HEK293 (cell line): ENCODE data around the gene ABCC10.

Experiments
- CTCF ChIA-PET: fragments of 350-600 bp; formaldehyde crosslinking; extraction: SDS; loops from one replicate; lab custom pipeline; 2021; ENCODE audit warnings: antibody characterized with exemption; lab: Yijun Ruan, JAX
- POLR2A ChIA-PET: fragments of 300-600 bp; formaldehyde crosslinking; extraction: SDS; loops from one replicate; lab custom pipeline; 2020; ENCODE audit warnings: antibody characterized with exemption, inconsistent platforms; lab: Yijun Ruan, JAX
- H3K27ac ChIP-seq: fragments of 200-500 bp; sonication (Bioruptor generic); 2 replicates; pipeline ENCODE4 v1.5.1; 2014; ENCODE audit warnings: low read depth, low read length, control low read depth, inconsistent platforms; ENCODE audit errors: extremely low read depth
- H3K36me3 ChIP-seq, 2 experiments: fragments of 200-500 bp in 1 of 2; sonication (Bioruptor generic) in 1 of 2; 1 replicate in 1 of 2; 2 replicates in 1 of 2; pipeline ENCODE4 v1.5.1; 2014 to 2017; ENCODE audit warnings: inconsistent platforms in 2 of 2, low read length in 2 of 2; ENCODE audit not compliant: control insufficient read depth in 2 of 2, insufficient read depth in 1 of 2
- H3K4me1 ChIP-seq: fragments of 200-500 bp; sonication (Bioruptor generic); 2 replicates; pipeline ENCODE4 v1.5.1; 2014; ENCODE audit warnings: mild to moderate bottlenecking, low read length, inconsistent platforms; ENCODE audit not compliant: control insufficient read depth, insufficient read depth
- H3K4me3 ChIP-seq: 2 replicates; pipeline ENCODE4 v1.5.1; 2011; ENCODE audit warnings: low read depth, mild to moderate bottlenecking, control low read depth, low read length, moderate library complexity
- H3K9me3 ChIP-seq: fragments of 200-500 bp; sonication (Bioruptor generic); 2 replicates; pipeline ENCODE4 v1.5.1; 2014; ENCODE audit warnings: low read depth, low read length, inconsistent platforms; ENCODE audit not compliant: control insufficient read depth, insufficient read depth
- CTCF ChIP-seq: fragments of 450-650 bp; formaldehyde crosslinking; IDR thresholded peaks from 2 replicates; pipeline ENCODE4 v1.5.1; 2016; ENCODE audit warnings: missing biosample characterization, missing genetic modification characterization
- FEZF1 ChIP-seq: fragments of 450-650 bp; formaldehyde crosslinking; IDR thresholded peaks from 2 replicates; pipeline ENCODE4 v1.5.1; 2016; ENCODE audit warnings: missing biosample characterization, missing genetic modification characterization
- KLF17 ChIP-seq: fragments of 450-650 bp; formaldehyde crosslinking; IDR thresholded peaks from 2 replicates; pipeline ENCODE4 v1.5.1; 2016; ENCODE audit warnings: missing biosample characterization, missing genetic modification characterization
- ZEB2 ChIP-seq: fragments of 450-650 bp; formaldehyde crosslinking; IDR thresholded peaks from 2 replicates; pipeline ENCODE4 v1.5.1; 2016; ENCODE audit warnings: missing biosample characterization, missing genetic modification characterization
- ZNF2 ChIP-seq: fragments of 450-650 bp; formaldehyde crosslinking; IDR thresholded peaks from 2 replicates; pipeline ENCODE4 v1.5.1; 2016; ENCODE audit warnings: missing biosample characterization, missing genetic modification characterization
- ZNF350 ChIP-seq: fragments of 450-650 bp; formaldehyde crosslinking; IDR thresholded peaks from 2 replicates; pipeline ENCODE4 v1.5.0; 2017; ENCODE audit warnings: missing biosample characterization, mild to moderate bottlenecking, missing genetic modification characterization
- ZNF366 ChIP-seq: fragments of 450-650 bp; formaldehyde crosslinking; conservative IDR thresholded peaks from 2 replicates; pipeline ENCODE4 v1.5.1; 2016; ENCODE audit warnings: missing biosample characterization, missing genetic modification characterization
- ZNF37A ChIP-seq: fragments of 450-650 bp; IDR thresholded peaks from 2 replicates; pipeline ENCODE4 v1.5.1; 2018; ENCODE audit warnings: missing biosample characterization, missing genetic modification characterization
- ZNF394 ChIP-seq: fragments of 450-650 bp; formaldehyde crosslinking; IDR thresholded peaks from 2 replicates; pipeline ENCODE4 v1.5.1; 2016; ENCODE audit warnings: missing biosample characterization, missing genetic modification characterization, mild to moderate bottlenecking, moderate library complexity, borderline replicate concordance
- ZNF404 ChIP-seq: fragments of 450-650 bp; formaldehyde crosslinking; IDR thresholded peaks from 2 replicates; pipeline ENCODE4 v1.5.1; 2017; ENCODE audit warnings: missing biosample characterization, missing genetic modification characterization
- ZNF530 ChIP-seq: fragments of 450-650 bp; formaldehyde crosslinking; IDR thresholded peaks from 2 replicates; pipeline ENCODE4 v1.5.1; 2016; ENCODE audit warnings: low read depth, missing biosample characterization, missing genetic modification characterization
- ZNF555 ChIP-seq: fragments of 450-650 bp; formaldehyde crosslinking; conservative IDR thresholded peaks from 2 replicates; pipeline ENCODE4 v1.5.1; 2017; ENCODE audit warnings: missing biosample characterization, mild to moderate bottlenecking, missing genetic modification characterization, inconsistent platforms
- ZNF624 ChIP-seq: fragments of 450-650 bp; formaldehyde crosslinking; IDR thresholded peaks from 2 replicates; pipeline ENCODE4 v1.5.1; 2017; ENCODE audit warnings: missing biosample characterization, missing genetic modification characterization
- ZNF777 ChIP-seq: fragments of 450-650 bp; formaldehyde crosslinking; IDR thresholded peaks from 2 replicates; pipeline ENCODE4 v1.5.1; 2017; ENCODE audit warnings: missing biosample characterization, missing genetic modification characterization, borderline replicate concordance
- ZNF785 ChIP-seq: fragments of 450-650 bp; formaldehyde crosslinking; IDR thresholded peaks from 2 replicates; pipeline ENCODE4 v1.5.1; 2016; ENCODE audit warnings: missing biosample characterization, missing genetic modification characterization
- TF ChIP-seq, protein P1 (sequence below): fragments of 450-650 bp; formaldehyde crosslinking; IDR thresholded peaks from 2 replicates; pipeline ENCODE4 v1.5.1; 2016; ENCODE audit warnings: missing biosample characterization, missing genetic modification characterization, low read depth
- TF ChIP-seq, protein P2 (sequence below): fragments of 450-650 bp; formaldehyde crosslinking; IDR thresholded peaks from 2 replicates; pipeline ENCODE4 v1.5.1; 2016; ENCODE audit warnings: missing biosample characterization, missing genetic modification characterization
- TF ChIP-seq, protein P3 (sequence below): fragments of 450-650 bp; formaldehyde crosslinking; IDR thresholded peaks from 2 replicates; pipeline ENCODE4 v1.5.1; 2016; ENCODE audit warnings: missing biosample characterization, missing genetic modification characterization
- TF ChIP-seq, protein P4 (sequence below): fragments of 450-650 bp; formaldehyde crosslinking; conservative IDR thresholded peaks from 2 replicates; pipeline ENCODE4 v1.5.1; 2016; ENCODE audit warnings: low read depth, missing biosample characterization, missing genetic modification characterization

ABCC10 gene

DNA sequence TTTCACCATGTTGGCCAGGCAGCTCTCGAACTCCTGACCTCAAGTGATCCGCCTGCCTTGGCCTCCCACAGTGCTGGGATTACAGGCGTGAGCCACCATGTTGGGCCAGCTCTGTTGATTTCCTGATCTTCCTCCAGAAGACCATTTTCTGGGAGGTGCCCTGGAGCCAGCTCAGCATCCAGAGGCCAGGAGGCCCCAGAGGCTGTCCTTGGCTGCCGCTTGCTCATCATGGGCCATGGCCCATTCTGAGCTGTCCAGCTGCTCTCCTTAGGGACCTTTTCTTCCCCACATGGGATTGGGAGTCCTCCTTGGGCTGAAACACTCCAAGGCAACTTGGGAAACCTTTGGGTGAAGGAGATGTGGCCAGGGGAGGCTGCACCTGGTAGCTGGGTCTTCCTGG, 67.4 kb downstream of the ABCC10 start:
- TF ChIP-seq, protein P1, sequence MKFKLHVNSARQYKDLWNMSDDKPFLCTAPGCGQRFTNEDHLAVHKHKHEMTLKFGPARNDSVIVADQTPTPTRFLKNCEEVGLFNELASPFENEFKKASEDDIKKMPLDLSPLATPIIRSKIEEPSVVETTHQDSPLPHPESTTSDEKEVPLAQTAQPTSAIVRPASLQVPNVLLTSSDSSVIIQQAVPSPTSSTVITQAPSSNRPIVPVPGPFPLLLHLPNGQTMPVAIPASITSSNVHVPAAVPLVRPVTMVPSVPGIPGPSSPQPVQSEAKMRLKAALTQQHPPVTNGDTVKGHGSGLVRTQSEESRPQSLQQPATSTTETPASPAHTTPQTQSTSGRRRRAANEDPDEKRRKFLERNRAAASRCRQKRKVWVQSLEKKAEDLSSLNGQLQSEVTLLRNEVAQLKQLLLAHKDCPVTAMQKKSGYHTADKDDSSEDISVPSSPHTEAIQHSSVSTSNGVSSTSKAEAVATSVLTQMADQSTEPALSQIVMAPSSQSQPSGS = no peak
- TF ChIP-seq ZNF366 (tag by site-specific recombination) = no peak
- no peak for TF ChIP-seq ZNF37A (tag by site-specific recombination)
- TF ChIP-seq, protein P2, sequence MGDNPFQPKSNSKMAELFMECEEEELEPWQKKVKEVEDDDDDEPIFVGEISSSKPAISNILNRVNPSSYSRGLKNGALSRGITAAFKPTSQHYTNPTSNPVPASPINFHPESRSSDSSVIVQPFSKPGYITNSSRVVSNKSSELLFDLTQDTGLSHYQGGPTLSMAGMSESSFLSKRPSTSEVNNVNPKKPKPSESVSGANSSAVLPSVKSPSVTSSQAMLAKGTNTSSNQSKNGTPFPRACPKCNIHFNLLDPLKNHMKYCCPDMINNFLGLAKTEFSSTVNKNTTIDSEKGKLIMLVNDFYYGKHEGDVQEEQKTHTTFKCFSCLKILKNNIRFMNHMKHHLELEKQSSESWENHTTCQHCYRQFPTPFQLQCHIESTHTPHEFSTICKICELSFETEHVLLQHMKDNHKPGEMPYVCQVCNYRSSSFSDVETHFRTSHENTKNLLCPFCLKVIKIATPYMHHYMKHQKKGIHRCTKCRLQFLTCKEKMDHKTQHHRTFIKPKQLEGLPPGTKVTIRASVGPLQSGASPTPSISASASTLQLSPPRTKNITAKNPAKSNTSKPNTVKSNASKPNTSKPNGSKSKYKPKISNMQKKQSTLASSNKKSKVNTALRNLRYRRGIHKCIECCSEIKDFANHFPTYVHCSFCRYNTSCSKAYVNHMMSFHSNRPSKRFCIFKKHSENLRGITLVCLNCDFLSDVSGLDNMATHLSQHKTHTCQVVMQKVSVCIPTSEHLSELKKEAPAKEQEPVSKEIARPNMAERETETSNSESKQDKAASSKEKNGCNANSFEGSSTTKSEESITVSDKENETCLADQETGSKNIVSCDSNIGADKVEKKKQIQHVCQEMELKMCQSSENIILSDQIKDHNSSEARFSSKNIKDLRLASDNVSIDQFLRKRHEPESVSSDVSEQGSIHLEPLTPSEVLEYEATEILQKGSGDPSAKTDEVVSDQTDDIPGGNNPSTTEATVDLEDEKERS (tag by site-specific recombination) = no peak
- TF ChIP-seq FEZF1 (tag by site-specific recombination) = no peak
- TF ChIP-seq ZNF624 (tag by site-specific recombination) = no peak
- TF ChIP-seq, protein P3, sequence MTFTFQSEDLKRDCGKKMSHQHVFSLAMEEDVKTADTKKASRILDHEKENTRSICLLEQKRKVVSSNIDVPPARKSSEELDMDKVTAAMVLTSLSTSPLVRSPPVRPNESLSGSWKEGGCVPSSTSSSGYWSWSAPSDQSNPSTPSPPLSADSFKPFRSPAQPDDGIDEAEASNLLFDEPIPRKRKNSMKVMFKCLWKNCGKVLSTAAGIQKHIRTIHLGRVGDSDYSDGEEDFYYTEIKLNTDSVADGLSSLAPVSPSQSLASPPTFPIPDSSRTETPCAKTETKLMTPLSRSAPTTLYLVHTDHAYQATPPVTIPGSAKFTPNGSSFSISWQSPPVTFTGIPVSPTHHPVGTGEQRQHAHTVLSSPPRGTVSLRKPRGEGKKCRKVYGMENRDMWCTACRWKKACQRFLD = no peak
- no peak for TF ChIP-seq ZNF530 (tag by site-specific recombination)
- TF ChIP-seq KLF17 = no peak
- no peak for TF ChIP-seq ZNF350 (tag by site-specific recombination)
- no peak for TF ChIP-seq ZNF555 (tag by site-specific recombination)
- TF ChIP-seq ZNF777 (tag by site-specific recombination) = no peak
- no peak for TF ChIP-seq ZNF404
- Histone ChIP-seq H3K4me3 (no peak overlapping the region), H3K36me3 (peaks cover 9 to 46% of the 10 kb centered on the region in 2 experiments; a peak in 2 of 3 replicates), H3K9me3 (no peaks in the 10 kb centered on the region), H3K27ac (no peak overlapping the region), H3K4me1 (peaks cover 7% of the 10 kb centered on the region)
- ChIA-PET POLR2A (interaction anchor here (0.8 to 1.2 kb wide), 3 partner anchors 12 to 125 kb away, joined by 3 to 4 read pairs (median 3); partner anchors contain the start of gene ZNF318), CTCF (interaction anchor here (0.5 to 11.2 kb wide), 10 partner anchors 8 to 594 kb away, joined by 3 to 142 read pairs (median 7); partner anchors contain the start of genes ABCC10, DLK2 and LRRC73)

DNA sequence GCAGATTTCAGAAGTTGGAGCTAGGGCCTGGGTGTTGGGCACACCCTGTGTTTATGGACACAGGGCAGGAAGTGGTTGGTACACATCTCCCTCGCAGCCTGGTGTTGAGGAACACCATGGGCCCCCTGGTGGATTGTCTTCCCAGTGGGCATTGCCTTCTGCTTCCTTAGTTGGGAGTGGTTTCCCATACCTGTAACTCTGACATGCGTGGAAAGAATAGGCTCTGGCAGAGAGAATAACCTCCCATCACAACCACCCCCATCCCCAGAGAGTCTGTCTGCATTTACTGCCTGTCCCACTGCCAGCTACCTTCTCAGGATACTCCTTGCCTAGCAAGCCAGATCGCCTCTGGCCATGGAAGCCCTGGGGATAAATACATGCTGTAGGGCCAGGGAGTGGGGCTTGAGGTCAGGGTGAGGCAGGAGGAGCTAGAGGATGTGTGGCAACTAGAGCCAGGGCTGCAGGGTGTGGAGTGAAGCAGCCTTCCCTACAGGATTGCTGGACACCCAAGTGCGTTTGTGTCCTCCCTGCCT, 68.1 kb downstream of the ABCC10 start:
- no peak overlapping the region for H3K27ac ChIP-seq
- H3K9me3 ChIP-seq = no peaks in the 10 kb centered on the region
- POLR2A ChIA-PET = interaction anchor here (0.9 to 1.8 kb wide), 4 partner anchors 11 to 126 kb away, joined by 3 to 5 read pairs (median 4); partner anchors contain the start of genes TJAP1 and ZNF318
- CTCF ChIA-PET = interaction anchor here (0.6 to 11.2 kb wide), 17 partner anchors 9 to 635 kb away, joined by 3 to 142 read pairs (median 8); partner anchors contain the start of genes DLK2 and LRRC73
- H3K4me1 ChIP-seq = peaks cover 7% of the 10 kb centered on the region
- no peak overlapping the region for H3K4me3 ChIP-seq
- H3K36me3 ChIP-seq = peaks cover 9 to 48% of the 10 kb centered on the region in 2 experiments; a peak in 2 of 3 replicates
- TF ChIP-seq, protein P4, sequence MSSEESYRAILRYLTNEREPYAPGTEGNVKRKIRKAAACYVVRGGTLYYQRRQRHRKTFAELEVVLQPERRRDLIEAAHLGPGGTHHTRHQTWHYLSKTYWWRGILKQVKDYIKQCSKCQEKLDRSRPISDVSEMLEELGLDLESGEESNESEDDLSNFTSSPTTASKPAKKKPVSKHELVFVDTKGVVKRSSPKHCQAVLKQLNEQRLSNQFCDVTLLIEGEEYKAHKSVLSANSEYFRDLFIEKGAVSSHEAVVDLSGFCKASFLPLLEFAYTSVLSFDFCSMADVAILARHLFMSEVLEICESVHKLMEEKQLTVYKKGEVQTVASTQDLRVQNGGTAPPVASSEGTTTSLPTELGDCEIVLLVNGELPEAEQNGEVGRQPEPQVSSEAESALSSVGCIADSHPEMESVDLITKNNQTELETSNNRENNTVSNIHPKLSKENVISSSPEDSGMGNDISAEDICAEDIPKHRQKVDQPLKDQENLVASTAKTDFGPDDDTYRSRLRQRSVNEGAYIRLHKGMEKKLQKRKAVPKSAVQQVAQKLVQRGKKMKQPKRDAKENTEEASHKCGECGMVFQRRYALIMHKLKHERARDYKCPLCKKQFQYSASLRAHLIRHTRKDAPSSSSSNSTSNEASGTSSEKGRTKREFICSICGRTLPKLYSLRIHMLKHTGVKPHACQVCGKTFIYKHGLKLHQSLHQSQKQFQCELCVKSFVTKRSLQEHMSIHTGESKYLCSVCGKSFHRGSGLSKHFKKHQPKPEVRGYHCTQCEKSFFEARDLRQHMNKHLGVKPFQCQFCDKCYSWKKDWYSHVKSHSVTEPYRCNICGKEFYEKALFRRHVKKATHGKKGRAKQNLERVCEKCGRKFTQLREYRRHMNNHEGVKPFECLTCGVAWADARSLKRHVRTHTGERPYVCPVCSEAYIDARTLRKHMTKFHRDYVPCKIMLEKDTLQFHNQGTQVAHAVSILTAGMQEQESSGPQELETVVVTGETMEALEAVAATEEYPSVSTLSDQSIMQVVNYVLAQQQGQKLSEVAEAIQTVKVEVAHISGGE = no peak
- TF ChIP-seq CTCF (tag by site-specific recombination) (0 out of 2 replicates have a peak, but pooled peaks have one; percentile 31), ZNF394 (tag by site-specific recombination) (peak; percentile 27; the same call in 1 of the 2 replicates), ZNF2 (tag by site-specific recombination) (no peak), ZEB2 (no peak), ZNF785 (no peak)
- TF ChIP-seq, all 188 proteins: peak for 2
